HG02759 (cell line): ENCODE results near the gene TUBAL3.

Source experiments
- ATAC-seq: cut with Tn5 transposase; IDR thresholded peaks from one replicate; pipeline ENCODE4 v1.9.1; 2021; ENCODE audit warnings: mild to moderate bottlenecking, moderate library complexity; ENCODE audit not compliant: unreplicated experiment

Gene TUBAL3

GRCh38 chr10:5343979-5344378, 60.6 kb downstream of the TUBAL3 start:
- ATAC-seq, result no peak

DNA sequence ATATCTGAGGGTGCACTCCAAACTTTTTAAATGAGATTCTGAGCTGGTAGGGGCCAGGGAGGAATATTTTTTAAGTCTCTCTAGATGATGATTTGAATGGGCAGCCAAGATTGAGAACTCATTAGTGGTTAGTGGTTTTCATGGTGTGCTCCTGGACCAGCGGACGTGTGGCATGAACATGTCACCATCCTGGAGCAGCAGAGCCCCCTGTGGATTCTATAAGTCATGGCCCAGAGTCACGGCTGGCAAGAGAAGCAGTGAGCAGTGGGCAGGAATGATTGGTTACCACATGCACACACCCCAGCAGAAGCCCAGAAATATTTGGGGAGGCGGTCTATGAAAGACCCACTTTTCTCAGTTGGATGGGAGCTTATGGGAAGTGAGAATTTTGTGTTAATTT, 61.1 kb downstream of the TUBAL3 start:
- no peak for ATAC-seq
